Activated T-helper 1 cell treated with anti-CD3 and anti-CD28 coated beads, Interleukin-12 subunit alpha, Interleukin-12 subunit beta, Interleukin-2, Interleukin-4 antibody, amounts not matched to agents 30 ng/mL and 10 ng/mL and 1 ng/mL, durations not matched to agents 14 hours and 24 hours and 36 hours (primary cell): ENCODE results near the gene CRACR2B. TPM values are rescaled to one million over a fixed set of nuclear protein-coding genes. Genes with fewer than 3 reads are reported as not detected.

Experiments used
- DNase-seq: peaks from one replicate; pipeline ENCODE4 v3.0.0; 2021; ENCODE audit warnings: low spot score
- H3K27ac Mint-ChIP-seq: one replicate; pipeline ENCODE4 v1.8.0; 2021; ENCODE audit warnings: mild to moderate bottlenecking, mixed read lengths
- H3K27me3 Mint-ChIP-seq: one replicate; pipeline ENCODE4 v1.8.0; 2022; ENCODE audit warnings: mild to moderate bottlenecking, moderate library complexity, mixed read lengths; ENCODE audit not compliant: insufficient read depth
- H3K36me3 Mint-ChIP-seq: one replicate; pipeline ENCODE4 v1.8.0; 2021; ENCODE audit warnings: low read depth, mixed read lengths
- H3K4me1 Mint-ChIP-seq: one replicate; pipeline ENCODE4 v1.8.0; 2021; ENCODE audit warnings: low read depth, mixed read lengths
- H3K4me3 Mint-ChIP-seq: one replicate; pipeline ENCODE4 v1.8.0; 2021; ENCODE audit warnings: mild to moderate bottlenecking, moderate library complexity, mixed read lengths
- H3K9me3 Mint-ChIP-seq: one replicate; pipeline ENCODE4 v1.8.0; 2021; ENCODE audit warnings: mixed read lengths
- intact Hi-C: fragments of 100-400 bp; cut with micrococcal nuclease; formaldehyde crosslinking; loops from one replicate; pipeline ENCODE4 v1.15.1; 2024
- total RNA-seq: library from RNA; stranded (reverse); gene quantifications from 2 replicates; pipeline ENCODE4 v1.2.3, GENCODE V29; 2022

The CRACR2B gene
- total RNA-seq, 1 donor from 2014 or later, result 1.3 TPM

DNA sequence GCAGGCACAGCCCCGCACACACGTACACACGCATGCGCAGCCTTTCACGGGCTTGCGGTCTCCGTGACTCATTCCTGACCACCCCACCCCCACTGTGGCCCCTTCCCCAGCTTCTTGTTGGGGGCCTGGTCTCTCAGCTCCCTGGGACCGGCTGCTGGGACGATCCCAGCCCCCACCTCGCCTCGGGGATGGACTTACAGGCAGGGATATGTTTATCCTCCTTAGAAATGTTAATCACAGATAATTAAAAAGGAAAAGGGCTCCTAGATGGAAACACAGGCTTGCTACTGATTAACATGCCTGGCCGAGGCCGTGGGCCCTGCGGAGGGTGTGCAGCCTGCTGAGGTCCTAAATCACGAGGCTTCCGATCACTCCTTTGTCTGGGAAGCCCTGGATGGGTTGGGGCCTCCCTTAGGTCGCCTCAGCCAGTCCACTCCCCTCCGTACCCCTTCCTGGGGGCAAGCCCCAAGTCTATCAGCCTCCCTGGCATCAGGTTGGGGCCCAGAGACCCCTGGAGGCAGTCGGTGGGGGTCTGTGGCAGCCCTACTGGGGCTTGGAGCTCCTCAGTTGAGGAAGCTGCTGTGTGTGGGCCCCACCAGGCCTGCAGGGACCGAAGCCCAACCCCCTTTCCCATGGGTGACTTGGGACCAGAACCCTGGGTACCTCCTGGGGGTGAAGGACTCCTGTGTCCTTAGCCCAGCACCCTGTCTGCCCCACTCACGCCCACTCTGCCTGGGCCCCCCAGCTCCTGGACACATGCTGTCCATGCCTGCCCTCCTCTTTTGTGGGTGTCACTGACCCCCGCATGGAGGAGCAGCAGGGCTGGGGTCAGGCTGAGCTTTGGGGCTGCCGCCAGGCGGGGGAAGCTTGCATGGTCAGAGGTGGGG, 35.5 kb downstream of the CRACR2B start:
- Mint-ChIP-seq H3K36me3 (no peaks in the 10 kb centered on the region), H3K4me3 (no peak overlapping the region), H3K27ac (no peak overlapping the region), H3K27me3 (no peaks in the 10 kb centered on the region), H3K4me1 (no peaks in the 10 kb centered on the region), H3K9me3 (no peaks in the 10 kb centered on the region)
- DNase-seq, result no peak
- intact Hi-C loops, result no loop called here

DNA sequence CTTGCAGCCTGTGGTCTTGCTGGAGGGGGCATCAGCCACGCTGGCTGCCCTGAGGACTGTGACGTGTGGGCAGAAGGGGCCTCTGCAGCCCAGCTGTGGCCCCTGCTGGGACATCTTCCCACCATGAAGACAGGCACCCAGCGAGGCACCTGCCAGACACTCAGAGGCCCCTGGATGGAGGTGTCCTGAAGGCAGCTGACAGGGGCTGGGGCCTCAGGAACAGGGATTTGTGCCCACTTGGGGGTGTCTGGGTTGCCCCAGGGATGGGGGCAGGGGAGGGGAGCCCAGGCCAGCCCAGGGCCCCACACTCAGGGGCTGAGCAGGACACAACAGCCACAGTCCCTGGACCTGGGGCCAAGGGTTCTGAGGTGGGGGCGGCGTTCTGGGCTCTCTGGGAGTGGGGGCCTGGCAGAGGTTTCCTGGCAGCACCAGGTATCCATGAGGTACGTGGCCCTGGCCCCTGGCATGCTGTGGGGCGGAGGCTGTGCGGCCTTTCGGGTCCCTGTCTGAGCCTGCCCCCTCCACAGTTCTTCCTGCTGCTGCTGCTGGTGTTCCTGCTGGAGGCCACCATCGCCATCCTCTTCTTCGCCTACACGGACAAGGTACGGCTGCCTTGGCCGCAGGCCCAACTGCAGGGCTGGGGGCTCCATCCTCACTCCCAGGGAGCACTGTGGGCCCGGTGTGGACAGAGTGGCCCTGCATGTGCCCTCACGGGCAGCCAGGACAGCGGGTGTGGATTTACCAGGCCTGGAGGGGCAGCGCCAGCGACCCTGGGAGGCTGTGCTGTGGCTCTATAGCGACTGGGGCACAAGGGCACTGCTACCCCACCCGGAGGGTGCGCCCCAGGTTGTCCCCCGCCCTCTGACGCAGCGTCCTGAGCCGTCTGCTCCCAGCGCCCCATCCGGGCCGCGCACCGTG, 36.5 kb downstream of the CRACR2B start:
- Mint-ChIP-seq H3K9me3 (no peaks in the 10 kb centered on the region), H3K4me1 (no peaks in the 10 kb centered on the region), H3K36me3 (no peaks in the 10 kb centered on the region)

DNA sequence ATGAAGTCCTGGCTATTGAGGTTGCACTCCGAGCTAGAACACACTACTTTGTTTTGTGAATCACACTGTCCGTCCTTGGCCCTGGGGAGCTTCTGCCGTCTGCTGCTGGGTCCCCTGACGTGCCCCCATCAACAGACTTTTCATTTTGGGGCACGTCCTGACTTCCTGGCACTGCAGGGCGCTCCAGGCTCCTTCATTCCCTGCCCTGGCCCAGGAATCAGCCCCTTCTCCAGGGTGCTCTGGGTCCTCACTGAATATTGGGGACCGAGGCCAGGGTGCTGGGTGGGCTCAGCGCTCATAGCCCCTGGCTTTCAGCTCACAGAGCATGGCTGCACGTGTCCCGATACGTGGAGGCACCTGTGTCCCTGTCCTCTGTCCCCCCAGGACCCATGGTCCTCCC, 37.2 kb downstream of the CRACR2B start:
- intact Hi-C loops, result no loop called here
- Mint-ChIP-seq H3K4me1 (no peaks in the 10 kb centered on the region), H3K27ac (no peak overlapping the region), H3K9me3 (no peaks in the 10 kb centered on the region), H3K27me3 (no peaks in the 10 kb centered on the region), H3K4me3 (no peak overlapping the region), H3K36me3 (no peaks in the 10 kb centered on the region)
- DNase-seq, result no peak

More for the DNA sequence above, 36.5 kb downstream of the CRACR2B start:
- intact Hi-C loops, result no loop called here
- no peak for DNase-seq
- no peaks in the 10 kb centered on the region for H3K27me3 Mint-ChIP-seq
- H3K27ac Mint-ChIP-seq, result no peak overlapping the region
- no peak overlapping the region for H3K4me3 Mint-ChIP-seq

DNA sequence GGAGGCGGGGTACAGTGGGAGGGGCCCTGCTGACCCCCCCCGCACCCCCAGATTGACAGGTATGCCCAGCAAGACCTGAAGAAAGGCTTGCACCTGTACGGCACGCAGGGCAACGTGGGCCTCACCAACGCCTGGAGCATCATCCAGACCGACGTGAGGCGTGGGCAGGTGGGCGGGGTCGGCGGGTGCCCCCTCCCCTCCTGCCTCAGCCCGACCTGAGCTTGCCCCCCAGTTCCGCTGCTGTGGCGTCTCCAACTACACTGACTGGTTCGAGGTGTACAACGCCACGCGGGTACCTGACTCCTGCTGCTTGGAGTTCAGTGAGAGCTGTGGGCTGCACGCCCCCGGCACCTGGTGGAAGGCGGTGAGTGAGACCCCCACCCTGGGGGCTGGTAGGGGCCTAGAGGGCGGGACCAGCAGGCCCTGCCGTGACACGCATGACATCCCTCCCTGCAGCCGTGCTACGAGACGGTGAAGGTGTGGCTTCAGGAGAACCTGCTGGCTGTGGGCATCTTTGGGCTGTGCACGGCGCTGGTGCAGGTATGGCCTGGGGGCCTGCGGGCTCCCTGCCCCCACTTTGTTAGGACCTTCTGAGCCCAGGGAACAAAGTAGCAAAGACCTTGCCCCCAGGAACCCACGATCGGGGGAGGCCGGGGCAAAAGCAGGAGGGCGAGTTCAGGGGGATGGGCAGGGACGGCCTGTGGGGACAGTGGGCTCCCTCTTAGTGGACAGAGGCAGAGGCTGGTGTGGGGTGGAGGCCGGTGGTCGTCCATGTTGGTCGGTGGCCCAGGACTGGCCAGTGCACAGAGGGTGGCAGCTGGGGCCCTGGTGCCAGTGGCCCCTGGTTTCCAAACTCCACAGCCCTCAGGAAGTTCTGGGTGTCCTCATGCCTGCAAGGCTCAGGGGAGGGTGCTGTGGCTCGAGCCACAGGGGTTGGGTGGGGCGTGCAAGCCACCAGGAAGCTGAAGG, 38.0 kb downstream of the CRACR2B start:
- Mint-ChIP-seq H3K9me3 (no peaks in the 10 kb centered on the region), H3K27me3 (no peaks in the 10 kb centered on the region), H3K4me3 (no peak overlapping the region), H3K27ac (no peak overlapping the region), H3K36me3 (no peaks in the 10 kb centered on the region), H3K4me1 (no peaks in the 10 kb centered on the region)
- DNase-seq, result no peak
- intact Hi-C loops, result no loop called here

DNA sequence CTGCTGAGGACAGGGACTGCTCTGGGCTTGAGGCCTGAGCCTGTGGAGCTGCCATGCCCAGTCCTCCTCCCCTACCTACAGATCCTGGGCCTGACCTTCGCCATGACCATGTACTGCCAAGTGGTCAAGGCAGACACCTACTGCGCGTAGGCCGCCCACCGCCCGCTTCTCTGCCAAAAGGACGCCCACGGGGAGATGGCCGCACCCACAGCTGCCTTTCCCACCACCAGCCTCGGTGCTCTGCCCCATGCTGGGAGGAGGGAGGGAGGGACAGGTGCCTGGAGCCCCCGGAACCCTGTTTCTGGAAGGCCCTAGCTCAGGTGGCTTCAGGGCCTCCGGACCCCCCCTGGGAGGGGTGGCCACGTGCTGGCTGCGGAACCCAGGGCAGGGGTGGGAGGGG, 38.8 kb downstream of the CRACR2B start:
- DNase-seq, result no peak
- Mint-ChIP-seq H3K9me3 (no peaks in the 10 kb centered on the region), H3K36me3 (no peaks in the 10 kb centered on the region), H3K4me3 (no peak overlapping the region), H3K4me1 (no peaks in the 10 kb centered on the region), H3K27ac (no peak overlapping the region), H3K27me3 (no peaks in the 10 kb centered on the region)
- intact Hi-C loops, result no loop called here

DNA sequence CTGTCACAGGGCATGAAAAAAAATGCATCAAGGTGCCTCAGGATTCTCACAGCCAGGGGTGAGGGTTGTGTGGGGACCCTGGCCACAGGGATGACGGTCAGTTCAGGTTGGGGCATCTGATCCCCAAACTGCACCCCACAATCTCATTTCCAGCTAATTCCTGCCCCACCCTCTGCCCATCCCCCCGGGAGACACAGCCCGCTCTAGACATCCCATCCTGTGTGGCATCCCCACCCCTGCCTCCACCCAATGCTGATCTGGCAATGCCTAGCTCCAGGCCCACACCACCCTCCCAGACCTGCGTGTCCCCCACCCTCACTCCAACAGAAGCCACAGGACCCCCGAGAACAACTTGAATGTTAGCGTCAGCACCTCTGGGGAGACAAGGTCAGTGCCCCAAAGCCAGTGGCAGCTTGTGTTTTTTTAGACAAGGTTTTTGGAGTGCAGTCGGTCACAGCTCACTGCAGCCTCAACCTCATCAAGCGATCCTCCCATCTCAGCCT, 40.2 kb downstream of the CRACR2B start:
- Mint-ChIP-seq H3K27me3 (no peaks in the 10 kb centered on the region), H3K4me3 (no peak overlapping the region), H3K27ac (no peak overlapping the region), H3K4me1 (no peaks in the 10 kb centered on the region), H3K36me3 (no peaks in the 10 kb centered on the region), H3K9me3 (no peaks in the 10 kb centered on the region)
- intact Hi-C loops, result no loop called here
- no peak for DNase-seq

DNA sequence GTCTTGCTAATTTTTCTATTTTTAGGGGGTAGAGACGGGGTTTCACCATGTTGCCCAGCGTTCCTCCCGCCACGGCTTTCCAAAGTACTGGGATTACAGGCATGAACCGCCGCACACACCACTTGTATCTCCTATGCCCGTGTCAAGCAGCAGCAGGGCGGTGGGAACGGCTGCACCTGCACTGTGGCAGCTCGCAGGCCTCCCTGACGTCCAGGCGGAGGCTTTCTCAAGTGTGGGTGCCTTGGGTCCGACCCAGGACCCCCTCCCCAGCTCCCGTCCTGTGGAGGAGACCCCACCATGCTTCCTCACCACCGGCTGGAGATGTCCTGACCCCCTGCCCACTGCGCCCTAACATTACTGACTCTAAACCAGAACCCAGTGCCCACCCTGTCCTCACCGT, 40.7 kb downstream of the CRACR2B start:
- no peaks in the 10 kb centered on the region for H3K27me3 Mint-ChIP-seq
- intact Hi-C loops, result no loop called here
- no peaks in the 10 kb centered on the region for H3K36me3 Mint-ChIP-seq
- H3K4me1 Mint-ChIP-seq, result no peaks in the 10 kb centered on the region
- no peak for DNase-seq
- H3K4me3 Mint-ChIP-seq, result no peak overlapping the region
- H3K27ac Mint-ChIP-seq, result no peak overlapping the region
- H3K9me3 Mint-ChIP-seq, result no peaks in the 10 kb centered on the region

DNA sequence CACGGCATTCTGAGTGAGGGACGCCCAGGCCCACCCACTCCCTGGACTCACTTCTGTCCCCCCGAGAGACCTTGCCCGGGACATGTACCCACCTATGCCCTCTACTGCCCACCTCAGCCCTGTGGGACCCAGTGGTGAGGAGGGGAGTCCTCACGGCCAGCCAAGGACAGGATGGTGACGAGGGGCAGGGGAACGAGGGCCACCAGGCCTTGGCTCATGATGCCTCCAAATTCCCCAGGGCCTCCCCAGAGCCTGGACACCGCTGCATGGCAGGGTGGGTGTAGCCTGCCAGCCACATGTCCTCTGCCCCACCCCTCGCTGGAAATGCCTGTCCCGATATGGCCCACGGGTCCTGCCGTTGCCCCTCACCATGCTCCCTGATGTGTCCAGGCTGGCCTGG, 41.1 kb downstream of the CRACR2B start:
- Mint-ChIP-seq H3K27me3 (no peaks in the 10 kb centered on the region), H3K4me1 (no peaks in the 10 kb centered on the region), H3K36me3 (peaks cover 2% of the 10 kb centered on the region), H3K4me3 (no peak overlapping the region), H3K9me3 (no peaks in the 10 kb centered on the region), H3K27ac (no peak overlapping the region)
- intact Hi-C loops, result no loop called here
- no peak for DNase-seq

DNA sequence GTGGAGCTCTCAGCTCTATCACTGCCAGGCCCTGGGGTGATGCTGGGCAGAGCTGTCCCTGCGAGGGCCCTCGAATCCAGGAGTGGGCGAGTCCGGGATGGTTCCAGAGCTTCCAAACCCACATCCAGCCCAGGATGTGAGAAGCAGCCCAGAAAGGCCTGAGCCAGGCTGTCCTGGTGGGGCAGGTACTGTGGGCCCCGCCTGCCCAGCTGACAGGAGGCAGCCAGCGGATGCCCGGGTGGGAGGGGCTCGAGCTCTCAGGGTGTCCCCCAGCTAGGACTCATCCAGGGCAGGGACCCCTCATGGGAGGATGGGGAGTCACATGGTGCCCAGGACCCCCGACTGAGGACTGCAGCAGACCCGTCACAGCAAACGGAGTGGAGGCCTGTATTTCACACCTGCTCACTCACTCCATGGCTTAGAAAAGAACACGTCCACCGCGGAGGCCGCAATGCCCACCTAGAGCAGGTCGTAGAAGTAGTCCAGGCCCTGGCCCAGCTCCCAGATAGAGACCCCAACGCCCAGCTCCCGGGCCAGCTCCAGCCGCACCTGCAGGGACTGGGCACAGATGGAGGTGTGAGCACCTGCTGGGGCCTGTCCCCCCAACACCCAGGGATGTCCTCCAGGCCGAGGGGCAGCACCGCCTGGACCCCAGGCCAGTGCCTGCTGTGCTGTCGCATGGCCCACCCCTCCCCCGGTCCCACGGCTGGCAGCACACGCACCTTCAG, 41.8 kb downstream of the CRACR2B start:
- Mint-ChIP-seq H3K27ac (no peak overlapping the region), H3K9me3 (no peaks in the 10 kb centered on the region), H3K36me3 (peaks cover 2% of the 10 kb centered on the region), H3K4me3 (no peak overlapping the region), H3K4me1 (no peaks in the 10 kb centered on the region), H3K27me3 (no peaks in the 10 kb centered on the region)
- intact Hi-C loops, result no loop called here
- no peak for DNase-seq

DNA sequence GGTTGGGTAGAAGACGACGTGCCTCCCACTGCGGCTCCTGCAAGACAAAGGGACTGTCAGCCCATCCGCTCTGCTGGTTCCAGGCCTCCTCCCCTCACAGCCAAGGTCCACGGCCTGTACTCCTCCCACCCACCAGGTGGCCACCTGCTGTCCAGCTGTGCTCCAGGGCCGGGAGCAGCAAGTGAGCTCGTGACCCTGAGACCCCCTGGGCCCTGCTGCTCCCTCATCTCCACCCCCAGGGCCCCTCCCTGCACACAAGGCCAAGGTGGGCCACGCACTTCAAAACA, 42.4 kb downstream of the CRACR2B start:
- Mint-ChIP-seq H3K9me3 (no peaks in the 10 kb centered on the region), H3K4me3 (no peak overlapping the region), H3K36me3 (peaks cover 2% of the 10 kb centered on the region)

DNA sequence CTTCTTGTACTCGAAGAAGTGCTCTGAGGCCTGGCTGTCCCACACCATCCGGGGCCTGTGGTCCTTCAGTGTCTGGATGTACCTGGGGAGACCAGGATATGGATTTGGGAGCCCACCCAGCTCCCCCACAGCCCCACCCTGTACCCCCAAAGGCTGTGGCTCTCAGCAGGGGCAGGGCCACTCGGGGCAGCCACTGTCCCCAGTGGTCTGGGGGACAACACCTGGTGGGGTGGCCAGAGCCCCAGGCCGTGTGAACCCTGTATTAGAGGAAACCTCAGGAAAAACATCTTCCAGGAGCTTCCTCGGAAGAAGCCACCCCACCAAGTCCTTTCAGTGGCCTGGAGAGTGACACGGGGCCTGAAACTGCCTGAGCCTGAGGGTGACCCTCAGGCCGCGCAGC, 42.7 kb downstream of the CRACR2B start:
- intact Hi-C loops, result no loop called here
- Mint-ChIP-seq H3K27me3 (no peaks in the 10 kb centered on the region), H3K9me3 (no peaks in the 10 kb centered on the region), H3K27ac (no peak overlapping the region), H3K4me3 (no peak overlapping the region), H3K4me1 (no peaks in the 10 kb centered on the region), H3K36me3 (peaks cover 2% of the 10 kb centered on the region)
- DNase-seq, result no peak

More for the DNA sequence above, 42.4 kb downstream of the CRACR2B start:
- H3K4me1 Mint-ChIP-seq, result no peaks in the 10 kb centered on the region
- intact Hi-C loops, result no loop called here
- H3K27ac Mint-ChIP-seq, result no peak overlapping the region
- no peaks in the 10 kb centered on the region for H3K27me3 Mint-ChIP-seq
- no peak for DNase-seq

DNA sequence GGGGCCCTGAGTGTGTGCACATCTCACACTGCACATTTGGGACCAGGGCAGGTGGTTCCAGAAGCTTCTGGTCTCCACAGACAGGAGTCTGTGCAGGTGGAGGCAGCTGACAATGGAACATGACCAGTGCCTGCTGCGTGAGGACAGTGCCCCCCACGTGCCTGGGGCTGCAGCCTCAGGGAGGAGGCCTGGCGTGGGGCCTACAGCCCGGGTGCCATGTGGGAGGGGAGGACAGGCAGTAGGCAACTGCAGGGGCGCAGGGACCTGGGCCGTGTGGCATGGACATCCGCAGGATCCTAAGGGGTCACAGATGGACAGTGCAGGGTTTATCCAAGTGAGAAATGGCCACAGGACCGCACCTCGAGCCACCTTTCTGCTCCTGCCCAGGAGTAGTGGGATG, 43.8 kb downstream of the CRACR2B start:
- no peak overlapping the region for H3K4me3 Mint-ChIP-seq
- intact Hi-C loops, result no loop called here
- no peaks in the 10 kb centered on the region for H3K27me3 Mint-ChIP-seq
- peaks cover 2% of the 10 kb centered on the region for H3K36me3 Mint-ChIP-seq
- H3K27ac Mint-ChIP-seq, result no peak overlapping the region
- no peak for DNase-seq
- no peaks in the 10 kb centered on the region for H3K9me3 Mint-ChIP-seq
- H3K4me1 Mint-ChIP-seq, result no peaks in the 10 kb centered on the region
